K562 (cell line): Measurements from ENCODE around the gene AGPAT3. TPM values are rescaled to one million over a fixed set of nuclear protein-coding genes. Genes with fewer than 3 reads are reported as not detected.

Experiments used
- ASH1L ChIP-seq: fragments of 450-650 bp; IDR thresholded peaks from 2 replicates; pipeline ENCODE4 v1.6.1; 2018; ENCODE audit warnings: borderline replicate concordance, mild to moderate bottlenecking, low read depth; ENCODE audit not compliant: partially characterized antibody
- CHD4 ChIP-seq: fragments of 200-600 bp; sonication (generic); IDR thresholded peaks from 3 replicates; pipeline ENCODE4 v1.6.1; 2012; ENCODE audit warnings: low read depth, mild to moderate bottlenecking, mixed read lengths, low read length, inconsistent platforms; ENCODE audit not compliant: insufficient read depth, insufficient replicate concordance, poor library complexity, severe bottlenecking
- HNRNPUL1 ChIP-seq: fragments of 200-400 bp; formaldehyde crosslinking; IDR thresholded peaks from 2 replicates; pipeline ENCODE4 v1.6.1; 2017; ENCODE audit warnings: low read length
- MTF1 ChIP-seq: fragments of 250-450 bp; sonication (Bioruptor Pico); IDR thresholded peaks from 2 replicates; pipeline ENCODE4 v1.9.0; 2021; ENCODE audit warnings: moderate library complexity, mild to moderate bottlenecking, inconsistent platforms, borderline replicate concordance
- NCOA6 ChIP-seq: fragments of 450-650 bp; IDR thresholded peaks from 2 replicates; pipeline ENCODE4 v1.6.1; 2017; ENCODE audit warnings: mild to moderate bottlenecking
- NFXL1 ChIP-seq: fragments of 450-650 bp; formaldehyde crosslinking; IDR thresholded peaks from 2 replicates; pipeline ENCODE4 v1.4.0; 2021; ENCODE audit warnings: mild to moderate bottlenecking
- NR2C2 ChIP-seq, 2 experiments: fragments of 200-800 bp in 1 of 2; sonication (Bioruptor generic) in 1 of 2; sonication (generic) in 1 of 2; formaldehyde crosslinking in 1 of 2; IDR thresholded peaks; 2 replicates each; pipeline versions ENCODE4 v1.6.1 to v1.8.0; 2016 to 2022; ENCODE audit warnings: mild to moderate bottlenecking in 1 of 2, missing compliant biosample characterization in 1 of 2, missing genetic modification characterization in 1 of 2, missing genetic modification reagents in 1 of 2
- POLR2A ChIP-seq: fragments of 450-650 bp; conservative IDR thresholded peaks from 2 replicates; pipeline ENCODE4 v1.6.1; 2016
- RREB1 ChIP-seq: fragments of 250-450 bp; sonication (Bioruptor Pico); IDR thresholded peaks from 2 replicates; pipeline ENCODE4 v1.4.0; 2020
- SIX5 ChIP-seq, 2 experiments: IDR thresholded peaks; 2 replicates each; pipeline ENCODE4 v1.6.1; 2011; ENCODE audit warnings: low read length in 2 of 2, borderline replicate concordance in 1 of 2, low read depth in 1 of 2, mild to moderate bottlenecking in 1 of 2, moderate library complexity in 1 of 2; ENCODE audit not compliant: insufficient read depth in 1 of 2
- SMAD4 ChIP-seq: fragments of 250-450 bp; sonication (Bioruptor Pico); conservative IDR thresholded peaks from 2 replicates; pipeline ENCODE4 v1.8.0; 2021; ENCODE audit warnings: inconsistent platforms, mild to moderate bottlenecking, moderate library complexity
- ZBTB12 ChIP-seq: fragments of 250-450 bp; sonication (Bioruptor Pico); IDR thresholded peaks from 2 replicates; pipeline ENCODE4 v1.4.0; 2020
- ZBTB7A ChIP-seq: IDR thresholded peaks from 2 replicates; pipeline ENCODE4 v1.6.1; 2011; ENCODE audit warnings: low read depth, mild to moderate bottlenecking, low read length, moderate library complexity, borderline replicate concordance; ENCODE audit not compliant: control insufficient read depth
- ZBTB9 ChIP-seq: fragments of 450-650 bp; formaldehyde crosslinking; IDR thresholded peaks from 2 replicates; pipeline ENCODE4 v1.4.0; 2020; ENCODE audit warnings: mild to moderate bottlenecking, moderate library complexity
- ZC3H8 ChIP-seq: fragments of 450-650 bp; IDR thresholded peaks from 2 replicates; pipeline ENCODE4 v1.6.1; 2017
- ZNF124 ChIP-seq: sonication (generic); formaldehyde crosslinking; IDR thresholded peaks from 2 replicates; pipeline ENCODE4 v1.8.1; 2022; ENCODE audit warnings: missing genetic modification reagents
- ZNF175 ChIP-seq: fragments of 200-800 bp; sonication (Bioruptor generic); IDR thresholded peaks from 2 replicates; pipeline ENCODE4 v1.6.1; 2016; ENCODE audit warnings: low read depth, mild to moderate bottlenecking, missing genetic modification characterization, missing compliant biosample characterization
- ZNF740 ChIP-seq, 3 experiments: fragments of 200-800 bp in 1 of 3; sonication (Bioruptor generic) in 1 of 3; sonication (generic) in 1 of 3; formaldehyde crosslinking in 1 of 3; IDR thresholded peaks; 2 replicates each; pipeline versions ENCODE4 v1.6.1 to v1.8.0; 2016 to 2022; ENCODE audit warnings: mild to moderate bottlenecking in 2 of 3, missing compliant biosample characterization in 2 of 3, missing genetic modification characterization in 2 of 3, missing genetic modification reagents in 1 of 3
- polyA plus RNA-seq, 8 experiments: library from polyadenylated mRNA; depleted of rRNA in 4 of 8; stranded (reverse) in 5 of 8; unstranded in 3 of 8; fragments of >200 nt; fragmentation: Nextera tagmentation in 2 of 8; fragmentation: Illumina TruSeq in 1 of 8; extraction: Ambion mirVana in 2 of 8; extraction: Trizol in 1 of 8; gene quantifications; 2 replicates each; pipeline versions ENCODE4 v1.2.1 to v1.2.3, GENCODE V29; 2011 to 2014; ENCODE audit warnings: inconsistent platforms in 1 of 8, missing spikeins in 1 of 8
- total RNA-seq, 7 experiments: library from RNA; depleted of rRNA in 6 of 7; stranded (reverse); fragments of >200 nt in 6 of 7; fragmentation: Illumina TruSeq in 2 of 7; extraction: Trizol in 2 of 7; gene quantifications; 2 replicates each; pipeline versions ENCODE4 v1.2.1 to v1.2.3, GENCODE V29; 2011 to 2021; ENCODE audit warnings: low replicate concordance in 1 of 7

Gene AGPAT3
- total and polyA plus RNA-seq, 9 of the 15 experiments (the other 6 are each of a cell fraction or from before 2014, with no cell fraction given), result 1.5 to 88.4 (median 35.7) TPM

- TF ChIP-seq ZC3H8 (no peak), ASH1L (no peak), NFXL1 (CRISPR knock-in tag) (peak; percentile 55; the same call in 1 of the 2 replicates), ZNF740 (CRISPR knock-in tag; IDR thresholded peaks at IDR 0.05) (no peak), ZNF740 (tag; IDR thresholded peaks at IDR 0.05) (peak in 1 of 2 experiments; percentile 77; a peak in 2 of 4 replicates), SIX5 (IDR thresholded peaks at IDR 0.05; ENCODE audit: borderline replicate concordance in 1 of 2, insufficient read depth in 1 of 2, low read depth in 1 of 2, low read length in 2 of 2) (no peak), POLR2A (no peak), SMAD4 (peak; percentile 27; the same call in 1 of the 2 replicates), ZBTB9 (CRISPR knock-in tag) (peak; percentile 83; the same call in 1 of the 2 replicates), NR2C2 (CRISPR knock-in tag; IDR thresholded peaks at IDR 0.05) (peak; percentile 63; the same call in 1 of the 2 replicates), NR2C2 (tag; IDR thresholded peaks at IDR 0.05) (peak; percentile 94), ZNF124 (CRISPR knock-in tag) (no peak), CHD4 (no peak), NCOA6 (no peak), RREB1 (CRISPR knock-in tag) (no peak), ZBTB12 (CRISPR knock-in tag) (peak; percentile 40; the same call in 1 of the 2 replicates), MTF1 (CRISPR knock-in tag) (0 out of 2 replicates have a peak, but pooled peaks have one; percentile 45), ZBTB7A (no peak), HNRNPUL1 (no peak), ZNF175 (CRISPR knock-in tag) (0 out of 2 replicates have a peak, but pooled peaks have one; percentile 29)
These were observed 5.2 kb upstream of the AGPAT3 start (continued) for GRCh38 chr21:43859747-43860214.
